IMR-90 (cell line): ENCODE measurements around the gene NPC1. TPM values are rescaled to one million over a fixed set of nuclear protein-coding genes. Genes with fewer than 3 reads are reported as not detected.

Experiments
- ATAC-seq: fragments of 200-7000 bp; cut with Tn5 transposase; 2 replicates; pipeline ENCODE4 v1.9.1; 2020; ENCODE audit warnings: low read depth, mild to moderate bottlenecking, moderate library complexity
- BruUV-seq: library from RNA; stranded (reverse); fragments of 400-500 nt; replicated peaks from 2 replicates; lab custom pipeline; 2021; lab: Mats Ljungman, UMichigan
- CTCF ChIA-PET: fragments of 300-600 bp; formaldehyde crosslinking; extraction: SDS; loops from one replicate; lab custom pipeline; 2021; ENCODE audit warnings: antibody characterized with exemption; lab: Yijun Ruan, JAX
- POLR2A ChIA-PET: fragments of 300-600 bp; sonication (Branson Sonifier 250); formaldehyde crosslinking; loops from one replicate; lab custom pipeline; 2022; ENCODE audit warnings: antibody characterized with exemption; ENCODE audit not compliant: unreplicated experiment; lab: Charles Lee
- DNase-seq: peaks from one replicate; pipeline ENCODE4 v3.0.0; 2013
- H2AFZ ChIP-seq: replicated peaks from 2 replicates; pipeline ENCODE3; 2013; ENCODE audit warnings: low read length, mild to moderate bottlenecking; ENCODE audit not compliant: poor library complexity
- H2AK5ac ChIP-seq: 2 replicates; pipeline ENCODE4 v1.6.1; 2013; ENCODE audit warnings: low read depth, low read length, inconsistent platforms
- H2AK9ac ChIP-seq: replicated peaks from 2 replicates; pipeline ENCODE3; 2013; ENCODE audit warnings: mild to moderate bottlenecking, low read depth, low read length, moderate library complexity; ENCODE audit not compliant: poor library complexity
- H2BK120ac ChIP-seq: 2 replicates; pipeline ENCODE4 v1.6.1; 2013; ENCODE audit warnings: low read depth, low read length, inconsistent platforms
- H2BK15ac ChIP-seq: 3 replicates; pipeline ENCODE4 v1.6.1; 2013; ENCODE audit warnings: low read depth, low read length, inconsistent platforms
- H2BK20ac ChIP-seq: 2 replicates; pipeline ENCODE4 v1.6.1; 2013; ENCODE audit warnings: low read depth, mild to moderate bottlenecking, inconsistent platforms, low read length, moderate library complexity
- H2BK5ac ChIP-seq: 2 replicates; pipeline ENCODE4 v1.6.1; 2013; ENCODE audit warnings: mild to moderate bottlenecking, low read depth, low read length, inconsistent platforms; ENCODE audit not compliant: poor library complexity, severe bottlenecking
- H3K14ac ChIP-seq: replicated peaks from 2 replicates; pipeline ENCODE4 v1.6.1; 2013; ENCODE audit warnings: low read depth, low read length, inconsistent platforms
- H3K18ac ChIP-seq: 2 replicates; pipeline ENCODE4 v1.6.1; 2013; ENCODE audit warnings: low read depth, low read length, control low read depth
- H3K23ac ChIP-seq: 2 replicates; pipeline ENCODE4 v1.6.1; 2013; ENCODE audit warnings: low read depth, low read length, inconsistent platforms
- H3K27ac ChIP-seq: 2 replicates; pipeline ENCODE4 v1.5.1; 2013; ENCODE audit warnings: mild to moderate bottlenecking, control low read depth, low read length; ENCODE audit not compliant: insufficient read depth
- H3K27me3 ChIP-seq: 2 replicates; pipeline ENCODE4 v1.6.1; 2013; ENCODE audit warnings: low read length; ENCODE audit not compliant: control insufficient read depth, insufficient read depth
- H3K36me3 ChIP-seq: 2 replicates; pipeline ENCODE4 v1.6.1; 2013; ENCODE audit warnings: low read length, mixed read lengths; ENCODE audit not compliant: control insufficient read depth, insufficient read depth
- H3K4ac ChIP-seq: 2 replicates; pipeline ENCODE4 v1.6.1; 2013; ENCODE audit warnings: low read depth, low read length, inconsistent platforms
- H3K4me1 ChIP-seq: 2 replicates; pipeline ENCODE4 v1.6.1; 2013; ENCODE audit warnings: low read length, mixed read lengths; ENCODE audit not compliant: control insufficient read depth, insufficient read depth
- H3K4me2 ChIP-seq: 2 replicates; pipeline ENCODE4 v1.6.1; 2013; ENCODE audit warnings: low read depth, mild to moderate bottlenecking, control low read depth, low read length, moderate library complexity
- H3K4me3 ChIP-seq: 2 replicates; pipeline ENCODE4 v1.5.1; 2013; ENCODE audit warnings: low read depth, mild to moderate bottlenecking, control low read depth, low read length, moderate library complexity; ENCODE audit not compliant: insufficient read depth
- H3K56ac ChIP-seq: 2 replicates; pipeline ENCODE4 v1.6.1; 2013; ENCODE audit warnings: low read length, inconsistent platforms; ENCODE audit not compliant: insufficient read depth; ENCODE audit errors: extremely low read depth
- H3K79me1 ChIP-seq, 2 experiments: 2 replicates each; pipeline ENCODE4 v1.6.1; 2013; ENCODE audit warnings: low read length in 2 of 2, inconsistent platforms in 1 of 2, low read depth in 1 of 2
- H3K9ac ChIP-seq: 2 replicates; pipeline ENCODE4 v1.6.1; 2013; ENCODE audit warnings: low read depth, low read length, control low read depth
- H3K9me1 ChIP-seq: 2 replicates; pipeline ENCODE4 v1.6.1; 2013; ENCODE audit warnings: low read length, inconsistent platforms; ENCODE audit not compliant: insufficient read depth
- H3K9me3 ChIP-seq: 2 replicates; pipeline ENCODE4 v1.6.1; 2013; ENCODE audit warnings: low read length; ENCODE audit not compliant: control insufficient read depth, insufficient read depth
- H4K20me1 ChIP-seq: 2 replicates; pipeline ENCODE4 v1.6.1; 2013; ENCODE audit warnings: low read length, inconsistent platforms; ENCODE audit not compliant: insufficient read depth
- H4K5ac ChIP-seq: 2 replicates; pipeline ENCODE4 v1.6.1; 2013; ENCODE audit warnings: mild to moderate bottlenecking, low read depth, low read length, control low read depth
- H4K8ac ChIP-seq, 2 experiments: 2 replicates each; pipeline ENCODE4 v1.6.1; 2013; ENCODE audit warnings: low read depth in 2 of 2, low read length in 2 of 2, control low read depth in 1 of 2, inconsistent platforms in 1 of 2
- H4K91ac ChIP-seq: 2 replicates; pipeline ENCODE4 v1.6.1; 2013; ENCODE audit warnings: low read depth, low read length, inconsistent platforms; ENCODE audit not compliant: insufficient read depth
- BHLHE40 ChIP-seq: fragments of 150-350 bp; IDR thresholded peaks from 2 replicates; pipeline ENCODE4 v1.6.1; 2016; ENCODE audit warnings: mild to moderate bottlenecking, low read depth, low read length
- CEBPB ChIP-seq: IDR thresholded peaks from 2 replicates; pipeline ENCODE4 v1.6.1; 2012; ENCODE audit warnings: low read depth, low read length, improper control_type of control experiment
- CHD1 ChIP-seq: IDR thresholded peaks from 2 replicates; pipeline ENCODE4 v1.6.1; 2012; ENCODE audit warnings: low read depth, low read length, improper control_type of control experiment
- CTCF ChIP-seq: conservative IDR thresholded peaks from 2 replicates; pipeline ENCODE4 v1.5.1; 2012; ENCODE audit warnings: mild to moderate bottlenecking, low read depth, low read length, improper control_type of control experiment
- ELK1 ChIP-seq: fragments of 150-350 bp; IDR thresholded peaks from 2 replicates; pipeline ENCODE4 v1.6.1; 2016; ENCODE audit warnings: low read depth, mild to moderate bottlenecking, low read length, moderate library complexity, borderline replicate concordance
- FOS ChIP-seq: fragments of 150-350 bp; IDR thresholded peaks from 2 replicates; pipeline ENCODE4 v1.6.1; 2016; ENCODE audit warnings: low read depth, low read length
- MAFK ChIP-seq: IDR thresholded peaks from 2 replicates; pipeline ENCODE4 v1.6.1; 2012; ENCODE audit warnings: low read depth, low read length, improper control_type of control experiment
- MAZ ChIP-seq: IDR thresholded peaks from 2 replicates; pipeline ENCODE4 v1.6.1; 2012; ENCODE audit warnings: low read depth, mild to moderate bottlenecking, low read length, improper control_type of control experiment, moderate library complexity, borderline replicate concordance
- MXI1 ChIP-seq: IDR thresholded peaks from 2 replicates; pipeline ENCODE4 v1.6.1; 2012; ENCODE audit warnings: low read depth, mild to moderate bottlenecking, low read length, moderate library complexity, borderline replicate concordance
- NFE2L2 ChIP-seq: fragments of 150-350 bp; IDR thresholded peaks from 2 replicates; pipeline ENCODE4 v1.6.1; 2016; ENCODE audit warnings: low read depth, mild to moderate bottlenecking, low read length
- POLR2A ChIP-seq: IDR thresholded peaks from 2 replicates; pipeline ENCODE4 v1.6.1; 2012; ENCODE audit warnings: mild to moderate bottlenecking, low read depth, low read length
- RAD21 ChIP-seq: IDR thresholded peaks from 2 replicates; pipeline ENCODE4 v1.6.1; 2012; ENCODE audit warnings: low read length, improper control_type of control experiment
- RCOR1 ChIP-seq: IDR thresholded peaks from 2 replicates; pipeline ENCODE4 v1.6.1; 2012; ENCODE audit warnings: mild to moderate bottlenecking, low read length, improper control_type of control experiment; ENCODE audit not compliant: insufficient replicate concordance
- RFX5 ChIP-seq: IDR thresholded peaks from 2 replicates; pipeline ENCODE4 v1.8.0; 2012; ENCODE audit warnings: low read depth, mild to moderate bottlenecking, low read length, moderate library complexity
- SMC3 ChIP-seq: fragments of 150-350 bp; IDR thresholded peaks from 2 replicates; pipeline ENCODE4 v1.6.1; 2016; ENCODE audit warnings: low read depth, mild to moderate bottlenecking, antibody characterized with exemption, low read length, moderate library complexity
- USF2 ChIP-seq: fragments of 150-350 bp; IDR thresholded peaks from 2 replicates; pipeline ENCODE4 v1.6.1; 2017; ENCODE audit warnings: mild to moderate bottlenecking, antibody characterized with exemption, low read length, low read depth
- WGBS, 2 experiments: methylation state at CpG; one replicate each; pipeline versions ENCODE4 v1.1.5 to v1.1.7; 2013; ENCODE audit warnings: missing lambda C conversion rate in 2 of 2; ENCODE audit not compliant: insufficient read length in 1 of 2; ENCODE audit errors: extremely low coverage in 2 of 2; 5-methylcytosine and 5-hydroxymethylcytosine counted together
- dilution Hi-C: fragments of 300-500 bp; cut with HindIII; formaldehyde crosslinking; loops from one replicate; pipeline ENCODE4 v1.14.3; 2018; ENCODE audit warnings: low sequenced_read_pairs; ENCODE audit not compliant: unreplicated experiment
- in situ Hi-C: fragments of 300-500 bp; cut with MboI; formaldehyde crosslinking; loops from 3 replicates; pipeline ENCODE4 v1.14.3; 2019; ENCODE audit warnings: low sequenced_read_pairs, inconsistent platforms, mixed read lengths
- intact Hi-C: fragments of 100-400 bp; cut with micrococcal nuclease; formaldehyde crosslinking; loops from 2 replicates; pipeline ENCODE4 v1.10.0; 2022
- polyA plus RNA-seq, 3 experiments: library from polyadenylated mRNA; depleted of rRNA; stranded (reverse); fragments of >200 nt; gene quantifications; 2 replicates each; pipeline ENCODE4 v1.2.3, GENCODE V29; 2012; ENCODE audit warnings: low replicate concordance in 1 of 3
- total RNA-seq: library from RNA; depleted of rRNA; stranded (reverse); fragments of >200 nt; gene quantifications from 2 replicates; pipeline ENCODE4 v1.2.3, GENCODE V29; 2012

The NPC1 gene
- total and polyA plus RNA-seq, 2 of the 4 experiments (the other 2 are of a cell fraction), result 7.5 to 7.9 TPM

- POLR2A ChIA-PET, result no interaction called here
- no peak overlapping the region for H4K8ac ChIP-seq
- ATAC-seq (no peak), DNase-seq (no peak)
- no peak overlapping the region for H2BK20ac ChIP-seq
- H3K4me1 ChIP-seq, result no peaks in the 10 kb centered on the region; the same call in 1 of the 2 replicates
- CTCF ChIA-PET, result no interaction called here
- peaks cover 10% of the 10 kb centered on the region; the same call in 1 of the 2 replicates for H4K20me1 ChIP-seq
- H2AFZ ChIP-seq, result no peak overlapping the region
- H3K79me1 ChIP-seq, result peaks cover 0 to 12% of the 10 kb centered on the region in 2 experiments; a peak in 1 of 4 replicates
- H3K27ac ChIP-seq, result no peak overlapping the region
- no peaks in the 10 kb centered on the region for H3K27me3 ChIP-seq
- no peak overlapping the region for H4K5ac ChIP-seq
- in situ Hi-C loops, result no loop called here
- WGBS, 2 experiments, result 97% methylated on average over 10 of the region's 16 CpGs; no CpG with 5 or more reads in 1 of the 2 experiments
- intact Hi-C loops, result no loop called here
- H3K36me3 ChIP-seq, result peaks cover 75% of the 10 kb centered on the region
- H2AK5ac ChIP-seq, result no peak overlapping the region
- no peak overlapping the region for H2BK15ac ChIP-seq
- H3K9me1 ChIP-seq, result peaks cover 12% of the 10 kb centered on the region
- H3K9me3 ChIP-seq, result no peaks in the 10 kb centered on the region
- no peak overlapping the region for H2AK9ac ChIP-seq
- no peak overlapping the region for H3K9ac ChIP-seq
- H3K4me2 ChIP-seq, result no peak overlapping the region
- BruUV-seq, result no TSS peak
- dilution Hi-C loops, result no loop called here
- TF ChIP-seq BHLHE40 (no peak), USF2 (no peak), MXI1 (no peak), RCOR1 (no peak), RAD21 (no peak), POLR2A (no peak), MAFK (no peak), CEBPB (no peak), SMC3 (no peak), CTCF (no peak), NFE2L2 (no peak), RFX5 (no peak), ELK1 (no peak), CHD1 (no peak), MAZ (no peak), FOS (no peak)
- no peak overlapping the region for H3K18ac ChIP-seq
- H3K14ac ChIP-seq, result no peak overlapping the region
- H3K4me3 ChIP-seq, result no peak overlapping the region
- H3K23ac ChIP-seq, result no peak overlapping the region
- no peak overlapping the region for H3K56ac ChIP-seq
- no peak overlapping the region for H2BK120ac ChIP-seq
- no peak overlapping the region for H2BK5ac ChIP-seq
- H4K91ac ChIP-seq, result no peak overlapping the region
- no peak overlapping the region for H3K4ac ChIP-seq
Observed at GRCh38 chr18:23534276-23534675, 52.0 kb downstream of the NPC1 start.
